ENCODE measurements around the gene LMCD1.

DNA sequence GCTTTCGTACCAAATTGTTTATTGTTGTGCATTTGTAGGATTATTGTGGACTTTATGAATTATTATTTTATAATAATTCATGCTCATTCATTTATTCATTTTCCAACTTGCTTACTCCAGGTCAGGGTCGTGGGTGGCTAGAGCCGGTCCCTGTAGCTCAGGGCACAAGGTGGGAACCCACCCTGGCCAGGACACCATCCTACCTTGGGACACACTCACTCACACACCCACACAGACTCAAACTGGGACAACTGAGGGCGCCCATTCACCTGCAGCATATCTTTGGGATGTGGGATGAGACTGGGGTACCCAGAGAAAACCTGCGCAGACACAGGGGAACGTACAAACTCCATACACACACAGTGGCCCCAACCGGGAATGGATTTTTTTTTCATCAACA is 102.4 kb downstream of the LMCD1 start:
- TF ChIP-seq, protein P1, sequence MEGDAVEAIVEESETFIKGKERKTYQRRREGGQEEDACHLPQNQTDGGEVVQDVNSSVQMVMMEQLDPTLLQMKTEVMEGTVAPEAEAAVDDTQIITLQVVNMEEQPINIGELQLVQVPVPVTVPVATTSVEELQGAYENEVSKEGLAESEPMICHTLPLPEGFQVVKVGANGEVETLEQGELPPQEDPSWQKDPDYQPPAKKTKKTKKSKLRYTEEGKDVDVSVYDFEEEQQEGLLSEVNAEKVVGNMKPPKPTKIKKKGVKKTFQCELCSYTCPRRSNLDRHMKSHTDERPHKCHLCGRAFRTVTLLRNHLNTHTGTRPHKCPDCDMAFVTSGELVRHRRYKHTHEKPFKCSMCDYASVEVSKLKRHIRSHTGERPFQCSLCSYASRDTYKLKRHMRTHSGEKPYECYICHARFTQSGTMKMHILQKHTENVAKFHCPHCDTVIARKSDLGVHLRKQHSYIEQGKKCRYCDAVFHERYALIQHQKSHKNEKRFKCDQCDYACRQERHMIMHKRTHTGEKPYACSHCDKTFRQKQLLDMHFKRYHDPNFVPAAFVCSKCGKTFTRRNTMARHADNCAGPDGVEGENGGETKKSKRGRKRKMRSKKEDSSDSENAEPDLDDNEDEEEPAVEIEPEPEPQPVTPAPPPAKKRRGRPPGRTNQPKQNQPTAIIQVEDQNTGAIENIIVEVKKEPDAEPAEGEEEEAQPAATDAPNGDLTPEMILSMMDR (IDR thresholded peaks at IDR 0.05): no peak
- no peak for TF ChIP-seq POLR2A (IDR thresholded peaks at IDR 0.05)
